Prostate gland (tissue), 1 donor: ENCODE results near the gene STX11.

Experiments
- POLR2A ChIP-seq: fragments of 450-650 bp; IDR thresholded peaks from one replicate; pipeline ENCODE4 v1.6.1; 2016; ENCODE audit warnings: antibody characterized with exemption, mild to moderate bottlenecking
- POLR2AphosphoS5 ChIP-seq: sonication (generic); formaldehyde crosslinking; IDR thresholded peaks from one replicate; pipeline ENCODE4 v1.6.1; 2017; ENCODE audit warnings: antibody characterized with exemption

DNA sequence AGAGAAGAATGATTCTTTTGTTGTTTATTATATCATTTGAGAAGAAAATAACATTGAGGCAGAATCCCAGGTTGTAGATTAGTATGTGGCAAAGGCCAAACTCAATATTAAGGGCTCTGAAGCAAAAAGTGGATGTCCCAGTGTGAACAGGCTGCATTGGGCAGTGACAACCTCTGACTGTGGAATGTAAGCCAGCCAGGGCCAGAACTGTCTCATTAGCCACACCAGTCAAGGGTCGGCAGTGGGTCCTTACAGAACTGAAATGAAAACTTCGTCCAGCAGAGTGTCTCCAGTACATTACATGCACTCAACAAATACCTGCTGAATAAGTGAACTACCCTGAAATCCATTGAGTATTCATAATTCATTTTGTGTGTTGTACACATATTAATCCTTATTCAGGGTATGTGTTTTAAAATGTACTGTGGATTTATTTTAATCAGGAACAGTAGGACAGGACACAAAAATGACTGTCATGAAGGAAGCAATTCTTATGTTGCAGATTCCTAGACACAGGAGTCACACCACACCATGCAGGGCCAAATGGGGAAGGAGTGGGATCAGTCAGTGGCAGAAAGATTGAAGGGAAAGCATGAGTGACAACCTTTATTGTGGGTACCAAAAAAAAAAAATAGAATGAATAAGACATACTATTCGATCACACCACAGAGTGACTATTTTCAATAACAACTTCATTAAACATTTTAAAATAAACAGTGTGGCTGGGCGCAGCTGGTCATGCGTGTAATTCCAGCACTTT, 69.9 kb downstream of the STX11 start:
- TF ChIP-seq POLR2AphosphoS5 = no peak
- no peak for TF ChIP-seq POLR2A
